ENCODE results near the gene SEMA4D.
A peak's percentile ranks its signal among the peaks of the same experiment; 100 is the strongest.

SEMA4D gene

GRCh38 chr9:89497978-89498851 is at the start of gene SEMA4D:
Gene SEMA4D (minus strand): TSS chr9:89498113. CDS start chr9:89405456, 92,657 bp downstream.
- peak in 2 of 3 donors; percentile 57 to 67 for DNase-seq (ENCODE audit: low read depth in 2 of 3, low spot score in 1 of 3)

- DNase-seq (ENCODE audit: low read depth in 2 of 3, low spot score in 1 of 3): no peak
Observed at GRCh38 chr9:89547000-89547399, 49.1 kb upstream of the SEMA4D start.

- no peak for DNase-seq (ENCODE audit: low read depth in 2 of 3, low spot score in 1 of 3)
Observed at GRCh38 chr9:89544279-89544661, 46.4 kb upstream of the SEMA4D start.

GRCh38 chr9:89543621-89544278 is 45.8 kb upstream of the SEMA4D start:
- DNase-seq (ENCODE audit: low read depth in 2 of 3, low spot score in 1 of 3): no peak

- DNase-seq (ENCODE audit: low read depth in 2 of 3, low spot score in 1 of 3): no peak
Observed at GRCh38 chr9:89543111-89543510, 45.2 kb upstream of the SEMA4D start.

DNA sequence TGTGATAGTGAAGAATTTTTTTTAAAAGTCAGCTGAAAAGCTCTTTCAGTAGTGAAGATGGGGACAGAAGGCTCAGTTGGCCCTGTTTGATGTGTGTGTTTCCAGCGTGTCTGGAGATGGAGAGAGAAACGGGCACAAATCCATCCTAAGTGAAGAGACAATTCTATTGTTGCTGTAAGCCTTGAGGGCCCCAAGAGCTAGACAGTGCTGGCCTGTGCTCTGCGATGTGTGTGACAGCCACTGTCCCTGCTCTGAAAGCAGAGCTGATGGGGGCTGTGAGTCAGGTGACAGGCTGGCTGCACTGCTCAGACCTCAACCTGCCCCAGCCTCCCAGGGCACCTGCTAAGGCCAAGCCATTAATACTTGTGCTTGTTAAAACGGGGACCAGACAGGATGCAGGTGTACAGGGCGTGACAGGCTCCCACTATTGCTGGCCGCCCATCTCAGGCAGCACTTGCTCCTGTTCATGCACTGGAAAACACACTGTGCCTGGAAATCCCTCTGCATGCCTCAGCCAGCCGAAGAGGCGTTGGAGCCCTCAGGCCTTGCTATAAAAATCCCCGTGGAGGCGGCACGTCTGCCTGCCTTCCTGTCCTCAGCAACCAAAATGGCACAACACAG is 44.6 kb upstream of the SEMA4D start:
- DNase-seq (ENCODE audit: low read depth in 2 of 3, low spot score in 1 of 3): no peak

GRCh38 chr9:89541798-89542197 is 43.9 kb upstream of the SEMA4D start:
- no peak for DNase-seq (ENCODE audit: low read depth in 2 of 3, low spot score in 1 of 3)

DNA sequence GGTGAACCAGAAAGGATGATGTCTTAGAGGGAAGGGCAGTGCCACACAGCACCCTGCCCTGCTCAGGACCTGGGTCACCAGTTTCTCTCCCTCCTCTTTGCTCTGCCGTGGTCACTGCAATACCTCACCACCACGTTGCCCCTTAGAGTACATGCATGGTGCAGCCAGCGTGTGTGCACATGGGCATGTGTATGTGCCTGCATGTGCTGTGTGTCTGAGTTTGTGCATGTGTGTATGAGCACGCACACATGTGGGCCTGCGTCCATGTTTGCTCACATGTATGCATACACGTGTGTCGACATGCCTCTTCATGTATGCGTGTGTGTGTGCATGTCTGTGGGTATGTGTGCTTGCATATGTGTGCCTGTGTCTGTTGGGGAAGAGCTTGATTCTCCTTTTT is 41.5 kb upstream of the SEMA4D start:
- no peak for DNase-seq (ENCODE audit: low read depth in 2 of 3, low spot score in 1 of 3)

- no peak for DNase-seq (ENCODE audit: low read depth in 2 of 3, low spot score in 1 of 3)
Observed at GRCh38 chr9:89538871-89539270, 41.0 kb upstream of the SEMA4D start.

DNA sequence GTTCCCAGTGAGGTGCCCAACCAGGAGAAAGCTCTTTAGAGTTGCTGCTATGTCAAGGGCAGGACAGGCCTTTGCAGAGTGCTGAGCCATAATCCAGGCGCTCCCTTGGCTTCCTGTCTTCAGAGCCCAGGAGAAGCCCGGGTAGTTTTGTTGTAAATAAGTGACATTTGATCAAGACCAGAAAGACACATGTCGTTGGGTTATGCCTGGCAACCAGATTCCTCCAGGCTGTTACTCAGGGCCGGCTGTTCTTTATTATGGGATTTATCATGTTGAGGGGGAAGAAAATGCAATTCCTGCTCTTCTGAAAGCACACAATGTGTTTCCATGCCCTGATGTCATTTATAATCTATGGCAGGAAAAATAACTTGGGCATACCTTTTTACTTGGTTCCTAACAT is 39.3 kb upstream of the SEMA4D start:
- DNase-seq (ENCODE audit: low read depth in 2 of 3, low spot score in 1 of 3): no peak

GRCh38 chr9:89536600-89536999 is 38.7 kb upstream of the SEMA4D start:
- DNase-seq (ENCODE audit: low read depth in 2 of 3, low spot score in 1 of 3): no peak

DNA sequence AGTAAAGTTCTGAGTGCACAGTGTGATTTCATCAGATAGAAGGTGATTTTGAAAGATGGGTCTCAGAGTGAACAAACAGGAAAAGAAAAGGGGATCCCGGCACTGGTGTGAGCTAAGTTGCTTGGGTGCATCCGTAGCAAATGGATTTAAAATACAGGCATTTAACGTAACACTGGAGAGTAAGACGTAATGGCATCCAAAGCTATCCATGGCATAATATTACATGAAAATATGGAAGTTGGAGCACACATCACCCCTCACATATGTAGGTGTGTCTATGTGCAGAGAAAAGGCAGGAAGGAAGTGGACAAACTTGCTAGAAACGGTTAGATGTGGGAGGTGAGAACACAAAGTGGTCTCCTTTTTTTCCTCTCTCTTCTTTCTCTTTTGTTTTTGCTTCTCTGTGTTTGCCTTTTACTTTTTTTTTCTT is 38.2 kb upstream of the SEMA4D start:
- no peak for DNase-seq (ENCODE audit: low read depth in 2 of 3, low spot score in 1 of 3)

GRCh38 chr9:89535461-89535860 is 37.5 kb upstream of the SEMA4D start:
- no peak for DNase-seq (ENCODE audit: low read depth in 2 of 3, low spot score in 1 of 3)

GRCh38 chr9:89534515-89535287 is 36.8 kb upstream of the SEMA4D start:
- DNase-seq (ENCODE audit: low read depth in 2 of 3, low spot score in 1 of 3): no peak

DNA sequence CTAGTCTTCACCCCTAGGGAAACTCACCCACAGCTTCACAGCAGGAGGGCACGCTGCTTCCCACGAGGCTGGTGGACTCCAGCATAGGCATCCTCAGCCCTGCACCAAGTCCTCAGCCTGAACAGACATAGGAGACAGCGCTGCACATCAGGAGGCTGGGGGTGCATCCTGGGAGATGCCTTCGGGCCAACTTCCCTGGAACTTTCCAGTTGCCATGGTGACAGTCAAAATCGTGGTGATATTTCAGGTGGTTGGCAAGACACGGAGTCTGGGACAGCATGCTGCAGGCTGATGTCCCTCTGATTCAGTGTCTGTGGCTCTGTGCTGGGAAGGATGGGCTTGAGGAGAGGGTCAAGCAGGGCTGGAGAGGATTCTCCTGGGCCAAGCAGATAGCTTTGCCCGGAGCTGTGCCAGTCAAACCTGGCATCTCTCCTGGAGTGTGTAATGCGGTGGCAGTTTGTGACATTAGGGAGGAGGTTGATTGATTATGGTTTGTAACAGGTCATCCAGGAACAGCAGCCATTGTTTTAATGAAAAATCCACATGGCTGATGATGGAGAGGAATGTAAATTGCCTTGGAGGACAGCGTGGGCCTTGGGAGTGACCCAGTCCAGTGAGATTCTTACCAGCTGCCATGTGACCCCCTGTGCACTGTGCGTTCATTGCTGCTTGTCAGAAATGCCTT is 35.6 kb upstream of the SEMA4D start:
- DNase-seq (ENCODE audit: low read depth in 2 of 3, low spot score in 1 of 3): no peak

DNA sequence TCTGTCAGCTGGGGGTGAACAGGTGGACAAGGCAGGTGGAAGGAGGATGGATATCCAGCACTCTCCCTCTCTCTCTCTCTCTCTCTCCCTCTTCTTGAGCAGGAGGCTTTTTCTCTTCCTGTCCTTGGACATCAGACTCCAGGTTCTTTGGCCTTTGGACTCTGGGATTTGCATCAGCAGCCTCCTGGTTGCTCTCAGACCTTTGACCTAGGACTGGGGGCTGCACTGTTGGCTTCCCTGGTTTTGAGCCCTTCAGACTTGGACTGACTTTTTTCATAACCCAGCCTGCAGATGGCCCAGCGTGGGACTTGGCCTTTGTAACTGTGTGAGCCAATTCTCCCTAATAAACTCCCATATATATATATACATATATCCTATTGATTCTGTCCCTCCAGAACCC is 35.0 kb upstream of the SEMA4D start:
- DNase-seq (ENCODE audit: low read depth in 2 of 3, low spot score in 1 of 3): no peak

- DNase-seq (ENCODE audit: low read depth in 2 of 3, low spot score in 1 of 3): peak in 1 of 3 donors; percentile 39
Observed at GRCh38 chr9:89532478-89532877, 34.6 kb upstream of the SEMA4D start.

DNA sequence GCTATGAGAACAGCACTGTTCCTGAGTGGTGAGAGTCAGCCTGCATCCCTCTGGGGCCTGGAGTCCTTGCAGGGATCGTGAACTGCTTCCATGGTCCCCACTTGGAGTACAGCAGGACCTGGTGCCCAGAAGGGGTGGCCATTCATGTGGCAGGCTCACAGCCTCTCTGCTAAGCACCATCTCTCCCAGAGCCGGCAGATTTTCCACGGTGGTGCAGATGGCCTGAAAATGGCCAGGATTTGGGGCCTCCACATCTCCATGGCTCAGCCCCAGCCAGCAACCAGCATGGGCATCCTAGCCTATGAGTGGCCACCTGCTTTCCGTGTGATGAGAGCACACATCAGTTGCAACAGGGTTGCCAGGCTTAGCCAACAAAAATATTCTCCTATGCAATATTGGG is 33.9 kb upstream of the SEMA4D start:
- DNase-seq (ENCODE audit: low read depth in 2 of 3, low spot score in 1 of 3): no peak

DNA sequence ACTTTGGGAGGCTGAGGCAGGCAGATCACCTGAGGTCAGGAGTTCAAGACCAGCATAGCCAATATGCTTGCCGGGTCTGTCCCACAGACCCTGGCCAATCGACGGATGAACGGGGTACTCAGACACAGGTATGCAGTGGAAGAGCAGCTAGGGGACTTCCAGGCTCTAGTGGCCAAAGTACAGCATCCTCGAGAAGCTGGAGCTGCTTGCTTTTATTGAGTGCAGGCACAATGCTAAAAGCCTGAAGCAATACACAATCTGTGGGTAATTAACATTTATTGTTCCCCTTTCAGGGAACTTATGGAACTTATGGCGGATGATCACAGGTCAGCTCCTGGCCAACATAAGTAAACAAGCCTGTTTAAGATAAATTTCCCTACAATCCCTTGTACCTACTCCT is 32.8 kb upstream of the SEMA4D start:
- DNase-seq (ENCODE audit: low read depth in 2 of 3, low spot score in 1 of 3): no peak

GRCh38 chr9:89529243-89530035 is 31.5 kb upstream of the SEMA4D start:
- DNase-seq (ENCODE audit: low read depth in 2 of 3, low spot score in 1 of 3): no peak

All from stimulated activated CD4-positive, alpha-beta T cell treated with anti-CD3 and anti-CD28 coated beads, Interleukin-12 subunit alpha, Interleukin-12 subunit beta, amount 100 ng/mL, for 48 hours (primary cell).